ENCODE measurements around the gene GARNL3.

DNA sequence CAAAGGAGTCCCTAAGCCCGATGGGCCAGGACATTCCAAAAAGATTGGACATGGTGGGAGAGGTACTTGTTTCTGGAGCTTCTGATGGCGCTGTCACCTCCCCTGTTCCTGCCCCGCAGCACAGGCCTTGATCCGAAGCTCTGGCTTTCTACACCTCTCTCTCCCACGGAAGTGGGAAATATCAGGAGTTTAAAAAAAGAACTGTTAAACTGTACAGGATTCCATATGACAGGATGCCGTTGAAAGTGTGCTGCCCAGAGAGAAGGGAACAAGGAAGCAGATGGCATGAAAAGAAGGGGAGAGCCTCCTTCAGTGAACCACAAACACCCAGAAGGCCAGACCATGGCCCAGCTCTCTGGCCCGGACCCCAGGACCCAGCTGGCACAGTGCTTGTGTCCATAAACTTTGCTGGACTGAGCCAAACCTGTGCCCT, 105.6 kb downstream of the GARNL3 start:
- TF ChIP-seq, protein P1, sequence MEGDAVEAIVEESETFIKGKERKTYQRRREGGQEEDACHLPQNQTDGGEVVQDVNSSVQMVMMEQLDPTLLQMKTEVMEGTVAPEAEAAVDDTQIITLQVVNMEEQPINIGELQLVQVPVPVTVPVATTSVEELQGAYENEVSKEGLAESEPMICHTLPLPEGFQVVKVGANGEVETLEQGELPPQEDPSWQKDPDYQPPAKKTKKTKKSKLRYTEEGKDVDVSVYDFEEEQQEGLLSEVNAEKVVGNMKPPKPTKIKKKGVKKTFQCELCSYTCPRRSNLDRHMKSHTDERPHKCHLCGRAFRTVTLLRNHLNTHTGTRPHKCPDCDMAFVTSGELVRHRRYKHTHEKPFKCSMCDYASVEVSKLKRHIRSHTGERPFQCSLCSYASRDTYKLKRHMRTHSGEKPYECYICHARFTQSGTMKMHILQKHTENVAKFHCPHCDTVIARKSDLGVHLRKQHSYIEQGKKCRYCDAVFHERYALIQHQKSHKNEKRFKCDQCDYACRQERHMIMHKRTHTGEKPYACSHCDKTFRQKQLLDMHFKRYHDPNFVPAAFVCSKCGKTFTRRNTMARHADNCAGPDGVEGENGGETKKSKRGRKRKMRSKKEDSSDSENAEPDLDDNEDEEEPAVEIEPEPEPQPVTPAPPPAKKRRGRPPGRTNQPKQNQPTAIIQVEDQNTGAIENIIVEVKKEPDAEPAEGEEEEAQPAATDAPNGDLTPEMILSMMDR (conservative IDR thresholded peaks at IDR 0.05; ENCODE audit: low read length), result no peak
- no peak for TF ChIP-seq EZH2phosphoT487 (IDR thresholded peaks at IDR 0.05; ENCODE audit: borderline replicate concordance)

Data from Loucy (cell line).